ENCODE measurements around the gene CARHSP1. TPM values are rescaled to one million over a fixed set of nuclear protein-coding genes. Genes with fewer than 3 reads are reported as not detected.
"Not testable (repeated sequence)": the region's sequence is repeated elsewhere in the genome, so short reads cannot be mapped to it uniquely, and the experiment has no call there.

CARHSP1 gene
- total RNA-seq, 1 donor from 2014 or later: 43.6 TPM

DNA sequence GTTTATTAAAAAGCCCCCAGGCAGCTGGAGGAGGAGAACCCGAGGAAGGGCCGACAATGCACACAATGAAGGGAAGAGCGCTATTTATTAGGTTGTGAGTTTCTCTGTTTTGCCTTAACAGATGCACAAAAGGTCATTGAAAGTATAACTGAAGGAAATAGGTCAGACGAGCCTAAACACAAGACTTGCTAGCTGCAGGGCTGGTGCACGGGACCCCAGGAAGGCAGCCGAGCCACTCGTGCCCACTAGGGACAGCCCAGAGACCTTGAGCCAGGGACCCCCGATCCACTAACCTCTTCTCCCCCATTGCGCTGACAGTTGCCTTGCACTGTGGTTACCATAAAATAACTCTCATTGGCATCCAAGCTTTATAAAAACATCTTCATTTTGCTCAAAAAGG, 24.6 kb upstream of the CARHSP1 start:
- DNase-seq (ENCODE audit: low spot score): no peak

DNA sequence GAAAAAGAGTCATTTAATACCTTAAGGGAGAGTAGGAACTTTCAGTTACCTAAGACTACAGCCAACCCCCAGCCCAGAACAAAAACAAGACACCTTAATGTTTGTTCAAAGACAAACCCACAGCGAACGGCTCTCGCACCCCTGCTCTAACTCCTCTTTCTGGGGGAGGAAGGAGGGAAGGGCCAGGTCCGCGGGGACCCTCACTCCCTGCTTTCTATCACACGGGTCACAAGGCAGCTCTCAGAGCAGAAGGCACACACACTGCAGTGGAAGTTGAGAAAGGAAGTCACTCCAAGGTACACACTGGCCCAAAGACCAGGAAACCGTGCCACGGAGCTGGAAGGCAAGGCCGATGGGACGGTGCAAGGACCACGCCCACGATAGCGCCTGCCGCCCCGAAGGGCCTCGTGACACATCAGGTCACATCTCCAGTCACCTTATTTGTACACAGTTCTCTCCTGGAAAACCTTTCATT, 23.3 kb upstream of the CARHSP1 start:
- DNase-seq (ENCODE audit: low spot score): no peak

DNA sequence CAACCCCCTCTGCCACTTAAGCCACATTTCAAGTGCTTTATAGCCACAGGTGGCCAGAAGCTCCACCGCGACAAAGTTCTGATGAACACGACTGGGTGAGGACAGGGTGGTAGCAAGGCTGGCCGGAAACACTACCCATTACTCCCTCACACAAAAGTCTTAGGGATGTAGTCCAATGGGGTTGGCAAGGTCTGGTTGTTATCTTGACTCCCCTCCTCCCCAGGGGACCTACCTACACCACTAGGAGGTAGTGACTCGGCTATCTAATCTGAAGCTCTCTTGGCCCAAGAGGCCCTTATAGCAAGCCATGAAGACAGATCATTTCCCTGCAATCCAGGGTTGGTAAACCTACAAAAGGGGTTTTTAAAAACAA, 21.7 kb upstream of the CARHSP1 start:
- no peak for DNase-seq (ENCODE audit: low spot score)

- DNase-seq (ENCODE audit: low spot score): no peak
Measured at GRCh38 chr16:8889893-8890548, 21.2 kb upstream of the CARHSP1 start.

DNA sequence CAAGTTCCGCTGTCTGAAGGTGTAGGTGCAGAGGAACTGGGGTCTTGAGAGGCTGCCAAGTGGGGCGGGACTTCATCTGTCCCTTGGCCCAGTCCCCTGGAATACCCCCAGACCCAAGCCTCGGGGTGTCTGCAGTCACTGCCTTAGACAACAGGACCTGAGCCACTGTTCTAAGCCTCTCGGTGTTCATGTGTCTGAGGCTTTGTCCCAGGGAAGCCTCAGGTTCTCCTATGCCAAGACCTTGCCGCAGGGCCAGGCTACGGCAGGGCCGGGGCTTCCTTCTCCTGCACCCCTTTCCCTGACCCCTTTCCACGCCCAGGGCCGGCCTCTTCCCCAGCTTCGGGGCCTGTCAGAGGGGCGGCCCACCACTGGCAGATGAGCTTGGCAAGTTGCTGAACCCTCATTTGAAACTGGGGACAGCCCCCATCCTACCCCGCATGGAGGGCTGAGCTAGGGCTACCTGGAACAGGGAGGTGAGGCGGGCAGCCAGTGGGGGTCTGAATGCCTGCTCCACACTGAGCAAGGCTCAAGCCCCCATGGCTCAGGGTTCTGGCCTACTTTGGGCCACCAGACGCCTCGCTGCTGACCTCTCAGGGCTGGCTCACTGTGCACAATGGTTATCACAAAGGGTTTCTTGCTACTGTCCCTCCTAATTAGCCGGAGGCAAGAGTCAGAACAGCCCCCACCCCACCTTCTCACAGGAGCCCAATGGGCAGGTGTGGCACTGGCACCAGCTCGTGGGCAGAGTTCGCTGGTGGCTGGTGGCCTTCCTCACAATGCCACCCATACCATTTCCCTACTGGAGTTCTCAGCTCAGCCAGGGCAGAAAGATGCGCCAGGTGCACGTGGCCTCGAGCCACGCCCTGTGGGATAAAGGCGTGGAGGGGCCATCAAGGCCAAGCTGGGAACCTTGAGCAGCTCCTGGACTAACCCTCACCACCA, 20.4 kb upstream of the CARHSP1 start:
- no peak for DNase-seq (ENCODE audit: low spot score)

DNA sequence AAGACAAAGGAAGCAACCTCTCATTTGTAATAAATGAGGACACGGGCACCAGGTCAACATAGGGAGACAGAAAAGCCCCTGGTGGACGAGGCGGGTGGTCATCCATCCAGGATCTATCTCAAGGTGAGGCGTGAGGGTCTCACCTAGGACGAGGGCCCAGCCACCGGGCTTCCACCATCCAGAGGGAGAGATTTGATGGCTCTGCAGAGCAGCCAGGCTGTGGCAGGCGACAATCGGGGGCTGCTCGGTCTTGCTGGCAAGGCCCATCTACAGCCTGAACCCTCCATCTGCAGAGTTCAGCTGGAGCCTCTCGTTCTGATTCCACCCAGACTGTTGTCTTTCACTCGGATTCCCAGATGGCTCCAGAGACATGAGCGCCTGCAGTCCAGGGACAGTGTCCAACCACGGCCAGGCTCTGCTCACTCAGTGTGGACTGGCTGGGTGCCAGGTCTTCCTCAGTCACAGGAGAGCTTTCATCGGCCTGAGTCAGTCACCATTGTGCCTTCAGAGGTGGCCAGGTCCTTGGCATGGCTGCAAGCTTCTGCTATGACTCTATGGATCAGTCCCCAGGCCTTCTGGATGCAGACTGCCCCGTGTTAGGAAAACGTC, 19.2 kb upstream of the CARHSP1 start:
- no peak for DNase-seq (ENCODE audit: low spot score)

DNA sequence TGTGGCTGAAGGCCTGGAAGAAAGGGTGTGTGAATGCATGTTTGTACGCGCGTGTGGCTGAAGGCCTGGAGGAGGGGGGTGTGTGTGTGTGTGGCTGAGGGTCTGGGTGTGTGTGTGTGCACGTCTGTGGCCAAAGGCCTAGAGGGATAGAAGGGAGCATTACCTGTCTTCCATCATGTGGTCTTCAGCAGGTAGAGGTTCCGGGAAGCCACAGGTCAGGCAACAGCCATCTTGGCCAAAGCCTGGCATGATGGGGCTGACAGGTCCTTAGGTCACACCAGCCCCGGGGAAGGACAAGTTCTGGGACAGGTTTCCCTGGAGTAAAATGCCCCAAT, 18.6 kb upstream of the CARHSP1 start:
- DNase-seq (ENCODE audit: low spot score): no peak

- DNase-seq (ENCODE audit: low spot score): no peak
Measured at GRCh38 chr16:8886593-8887430, 18.0 kb upstream of the CARHSP1 start.

GRCh38 chr16:8885674-8886592, 17.1 kb upstream of the CARHSP1 start:
- DNase-seq (ENCODE audit: low spot score): no peak

DNA sequence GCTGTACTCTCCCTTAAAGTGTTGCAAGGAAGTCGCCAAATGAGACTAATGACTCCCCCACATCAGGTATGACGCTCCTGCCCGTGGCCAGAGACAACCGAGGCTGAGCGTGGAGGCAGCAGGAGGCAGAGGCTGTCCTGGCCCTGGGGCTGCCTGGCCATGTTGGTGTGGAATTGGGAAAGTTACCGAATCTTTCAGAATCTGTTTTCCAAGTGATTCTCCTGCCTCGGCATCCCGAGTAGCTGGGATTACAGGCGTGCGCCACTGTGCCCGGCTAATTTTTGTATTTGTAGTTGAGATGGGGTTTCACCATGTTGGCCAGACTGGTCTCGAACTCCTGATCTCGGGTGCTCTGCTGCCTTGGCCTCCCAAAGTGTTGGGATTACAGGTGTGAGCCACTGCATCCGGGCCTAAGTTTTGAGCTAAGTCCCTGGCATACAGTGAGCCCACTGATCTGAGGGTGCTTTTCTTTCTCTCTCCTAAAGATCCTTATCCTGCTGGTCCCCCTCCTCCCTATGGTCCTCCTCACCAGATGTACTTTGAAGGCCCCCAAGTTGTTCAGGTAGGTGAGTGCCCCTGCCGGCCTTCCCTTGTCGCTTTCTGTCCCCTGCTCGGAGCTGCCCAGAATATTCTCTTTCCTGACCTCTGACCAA, 14.0 kb upstream of the CARHSP1 start:
- no peak for DNase-seq (ENCODE audit: low spot score)

- no peak for DNase-seq (ENCODE audit: low spot score)
Measured at GRCh38 chr16:8882041-8882617, 13.3 kb upstream of the CARHSP1 start, which contains the start of gene LITAFD. TSS of gene LITAFD (plus strand) at chr16:8882351. CDS start at chr16:8884356, 2,005 bp downstream.

DNA sequence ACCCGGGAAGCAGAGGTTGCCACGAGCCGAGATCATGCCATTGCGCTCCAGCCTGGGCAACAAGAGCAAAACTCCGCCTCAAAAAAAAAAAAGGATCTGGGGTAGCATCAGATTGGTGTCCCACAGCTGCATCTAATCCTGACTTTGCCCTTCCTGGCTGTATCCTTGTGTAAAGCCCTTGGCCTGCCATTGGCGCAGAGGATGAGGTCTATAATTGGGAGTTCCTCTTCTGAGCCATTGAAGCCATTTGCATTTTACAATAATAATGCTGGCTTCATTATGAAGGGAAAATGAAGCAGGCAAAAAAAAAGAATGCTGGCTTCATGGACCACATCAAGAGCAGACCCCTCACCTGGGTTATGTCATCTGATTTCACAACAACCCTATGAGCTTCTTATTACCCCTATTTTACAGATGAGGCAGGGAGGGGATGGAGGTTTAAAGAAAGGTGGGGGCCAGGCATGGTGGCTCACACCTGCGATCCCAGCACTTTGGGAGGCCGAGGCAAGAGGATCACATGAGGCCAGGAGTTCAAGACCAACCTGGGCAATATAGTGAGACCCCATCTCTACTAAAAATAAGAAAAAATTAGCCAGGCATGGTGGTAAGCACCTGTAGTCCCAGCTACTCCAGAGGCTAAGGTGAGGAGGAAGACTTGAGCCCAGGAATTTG, 12.2 kb upstream of the CARHSP1 start:
- no peak for DNase-seq (ENCODE audit: low spot score)

DNA sequence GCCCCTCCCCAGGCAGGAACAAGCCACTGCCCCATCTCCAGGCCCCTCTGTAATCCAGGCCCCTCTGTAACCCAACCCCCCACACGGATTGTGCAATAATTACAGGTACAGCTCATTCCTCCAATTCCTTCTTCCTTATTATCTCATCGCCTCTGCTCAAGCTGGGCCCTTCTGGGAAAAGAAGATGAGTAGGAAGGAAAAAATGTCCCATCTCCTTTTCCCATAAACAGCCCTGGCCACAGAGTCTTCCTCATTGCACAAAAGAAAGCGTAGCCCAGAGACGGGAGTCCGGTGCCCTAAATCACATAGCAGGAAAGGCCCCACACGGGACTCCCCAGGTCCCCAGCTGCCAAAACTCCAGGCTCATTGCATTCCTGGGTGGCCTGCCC, 9.7 kb upstream of the CARHSP1 start:
- DNase-seq (ENCODE audit: low spot score): no peak

DNA sequence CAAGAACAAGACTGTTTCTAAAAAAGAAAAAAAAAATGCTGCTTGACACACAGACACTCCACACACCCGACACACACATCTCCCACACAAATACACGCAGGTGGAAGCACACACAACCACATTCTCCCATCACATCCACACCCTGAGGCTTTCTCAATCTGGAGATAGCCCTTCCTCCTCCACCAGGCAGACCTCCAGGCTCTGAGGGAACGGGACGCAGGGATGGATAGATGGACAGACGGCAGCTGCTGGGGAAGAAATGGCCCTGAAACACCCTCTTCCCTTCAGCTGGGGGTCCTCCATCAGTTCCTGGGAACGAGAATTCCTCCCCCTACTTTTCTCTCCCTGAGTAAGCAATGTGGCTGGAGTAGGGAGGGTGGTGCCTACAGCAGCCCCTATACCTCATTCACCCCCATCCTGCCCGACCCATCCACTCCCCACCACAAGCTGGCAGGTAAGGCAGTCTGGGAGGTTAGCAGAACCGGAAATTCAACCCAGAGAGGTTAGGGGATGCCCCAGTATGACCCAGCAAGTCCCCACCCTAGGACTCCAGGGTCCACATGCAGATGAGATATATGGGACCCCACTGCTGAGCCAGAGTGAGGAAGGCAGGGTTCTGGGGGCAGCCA, 9.2 kb upstream of the CARHSP1 start:
- DNase-seq (ENCODE audit: low spot score): no peak

GRCh38 chr16:8875317-8875716, 6.5 kb upstream of the CARHSP1 start:
- not testable (repeated sequence) for DNase-seq (ENCODE audit: low spot score)

- DNase-seq (ENCODE audit: low spot score): no peak
Measured at GRCh38 chr16:8874388-8874787, 5.6 kb upstream of the CARHSP1 start.

GRCh38 chr16:8873866-8874195, 5.0 kb upstream of the CARHSP1 start:
- DNase-seq (ENCODE audit: low spot score): not testable (repeated sequence)

DNA sequence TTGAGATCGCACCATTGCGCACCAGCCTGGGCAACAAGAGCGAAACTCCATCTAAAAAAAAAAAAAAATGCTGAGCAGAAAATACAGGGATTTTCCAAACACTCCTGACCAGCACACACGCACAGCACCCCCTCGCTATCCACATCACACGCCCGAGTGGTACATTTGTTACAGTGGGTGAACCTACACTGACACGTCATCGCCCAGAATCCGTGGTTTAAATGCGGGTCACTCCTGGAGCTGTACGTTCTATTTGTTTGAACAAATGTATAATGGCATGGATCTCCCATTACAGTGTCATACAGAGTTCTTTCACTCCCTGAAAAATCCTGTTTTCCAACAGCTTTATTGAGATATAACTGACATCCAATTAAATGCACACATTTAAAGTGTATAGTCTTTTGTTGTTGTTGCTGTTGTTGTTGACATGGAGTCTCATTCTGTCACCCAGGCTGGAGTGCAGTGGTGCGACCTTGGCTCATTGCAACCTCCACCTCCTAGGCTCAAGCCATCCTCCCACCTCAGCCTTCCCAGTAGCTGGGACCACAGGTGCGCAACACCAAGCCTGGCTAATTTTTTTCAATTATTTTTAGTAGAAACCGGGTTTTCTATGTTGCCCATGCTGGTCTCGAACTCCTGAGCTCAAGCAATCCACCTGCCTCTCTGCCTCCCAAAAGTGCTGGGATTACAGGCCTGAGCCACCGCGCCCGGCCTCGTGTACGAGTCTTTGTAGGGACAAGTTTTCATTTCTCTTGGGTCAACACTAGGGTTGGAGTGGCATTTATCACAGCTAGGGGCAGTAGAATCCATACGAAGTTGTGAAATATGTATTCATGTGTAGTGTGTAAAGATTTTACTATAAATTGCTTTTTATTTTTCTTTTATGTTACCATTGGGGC, 4.4 kb upstream of the CARHSP1 start:
- DNase-seq (ENCODE audit: low spot score): no peak

All from ureter (tissue), 1 donor.